Measurements from ENCODE around the gene CAB39L.

- no peak for TF ChIP-seq EZH2 (IDR thresholded peaks at IDR 0.05; ENCODE audit: borderline replicate concordance, low read depth, low read length, poor library complexity, severe bottlenecking)
- TF ChIP-seq, protein P1, sequence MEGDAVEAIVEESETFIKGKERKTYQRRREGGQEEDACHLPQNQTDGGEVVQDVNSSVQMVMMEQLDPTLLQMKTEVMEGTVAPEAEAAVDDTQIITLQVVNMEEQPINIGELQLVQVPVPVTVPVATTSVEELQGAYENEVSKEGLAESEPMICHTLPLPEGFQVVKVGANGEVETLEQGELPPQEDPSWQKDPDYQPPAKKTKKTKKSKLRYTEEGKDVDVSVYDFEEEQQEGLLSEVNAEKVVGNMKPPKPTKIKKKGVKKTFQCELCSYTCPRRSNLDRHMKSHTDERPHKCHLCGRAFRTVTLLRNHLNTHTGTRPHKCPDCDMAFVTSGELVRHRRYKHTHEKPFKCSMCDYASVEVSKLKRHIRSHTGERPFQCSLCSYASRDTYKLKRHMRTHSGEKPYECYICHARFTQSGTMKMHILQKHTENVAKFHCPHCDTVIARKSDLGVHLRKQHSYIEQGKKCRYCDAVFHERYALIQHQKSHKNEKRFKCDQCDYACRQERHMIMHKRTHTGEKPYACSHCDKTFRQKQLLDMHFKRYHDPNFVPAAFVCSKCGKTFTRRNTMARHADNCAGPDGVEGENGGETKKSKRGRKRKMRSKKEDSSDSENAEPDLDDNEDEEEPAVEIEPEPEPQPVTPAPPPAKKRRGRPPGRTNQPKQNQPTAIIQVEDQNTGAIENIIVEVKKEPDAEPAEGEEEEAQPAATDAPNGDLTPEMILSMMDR (conservative IDR thresholded peaks at IDR 0.05; ENCODE audit: low read depth, low read length), result no peak
These were observed 9.0 kb upstream of the CAB39L start for GRCh38 chr13:49452725-49453457.
